GM23338 (cell line): ENCODE results near the gene NYAP2. TPM values are rescaled to one million over a fixed set of nuclear protein-coding genes. Genes with fewer than 3 reads are reported as not detected.

Experiments used
- ATAC-seq: fragments of 200-7000 bp; cut with Tn5 transposase; 3 replicates; pipeline ENCODE4 v1.9.1; 2020
- DNase-seq: peaks from one replicate; pipeline ENCODE4 v3.0.0-alpha.2; 2015; ENCODE audit warnings: low spot score
- H2AFZ ChIP-seq: fragments of 200-600 bp; sonication (generic); 2 replicates; pipeline ENCODE4 v1.8.0; 2016; ENCODE audit warnings: antibody characterized with exemption, mild to moderate bottlenecking, moderate library complexity
- H3F3A ChIP-seq: fragments of 200-600 bp; sonication (generic); replicated peaks from 2 replicates; pipeline ENCODE4 v1.8.0; 2017; ENCODE audit warnings: antibody characterized with exemption, mixed run types, low read depth
- H3K27ac ChIP-seq: fragments of 200-600 bp; sonication (generic); 2 replicates; pipeline ENCODE4 v1.6.1; 2016; ENCODE audit warnings: low read depth
- H3K27me3 ChIP-seq: fragments of 200-600 bp; sonication (generic); 2 replicates; pipeline ENCODE4 v1.8.0; 2016; ENCODE audit warnings: mild to moderate bottlenecking, mixed run types, moderate library complexity; ENCODE audit not compliant: insufficient read depth
- H3K36me3 ChIP-seq: fragments of 200-600 bp; sonication (generic); 2 replicates; pipeline ENCODE4 v1.8.0; 2016; ENCODE audit warnings: mild to moderate bottlenecking; ENCODE audit not compliant: insufficient read depth
- H3K4me1 ChIP-seq: fragments of 200-600 bp; sonication (generic); 2 replicates; pipeline ENCODE4 v1.8.0; 2016; ENCODE audit warnings: mild to moderate bottlenecking, moderate library complexity; ENCODE audit not compliant: insufficient read depth
- H3K4me2 ChIP-seq: fragments of 200-600 bp; sonication (generic); 2 replicates; pipeline ENCODE4 v1.7.1; 2017; ENCODE audit warnings: mixed run types
- H3K4me3 ChIP-seq: fragments of 200-600 bp; sonication (generic); 2 replicates; pipeline ENCODE4 v1.6.1; 2016; ENCODE audit warnings: mixed run types
- H3K79me2 ChIP-seq: fragments of 200-600 bp; sonication (generic); replicated peaks from 2 replicates; pipeline ENCODE4 v1.8.0; 2017; ENCODE audit warnings: mild to moderate bottlenecking; ENCODE audit not compliant: insufficient read depth
- H3K9me2 ChIP-seq: fragments of 200-600 bp; sonication (generic); 2 replicates; pipeline ENCODE4 v1.8.0; 2017; ENCODE audit not compliant: insufficient read depth
- H4K20me1 ChIP-seq: fragments of 200-600 bp; sonication (generic); replicated peaks from 2 replicates; pipeline ENCODE4 v1.8.0; 2017; ENCODE audit warnings: mild to moderate bottlenecking; ENCODE audit not compliant: insufficient read depth
- H3K27ac Mint-ChIP-seq: 2 replicates; pipeline ENCODE4 v1.8.0; 2020; ENCODE audit warnings: inconsistent platforms, mild to moderate bottlenecking, moderate library complexity, mixed read lengths
- H3K27me3 Mint-ChIP-seq: 3 replicates; pipeline ENCODE4 v1.8.0; 2022; ENCODE audit warnings: low read depth, mild to moderate bottlenecking, moderate library complexity, mixed read lengths, inconsistent platforms; ENCODE audit not compliant: insufficient read depth, poor library complexity
- H3K36me3 Mint-ChIP-seq: 3 replicates; pipeline ENCODE4 v1.8.0; 2021; ENCODE audit warnings: low read depth, mild to moderate bottlenecking, inconsistent platforms, moderate library complexity, mixed read lengths
- H3K4me1 Mint-ChIP-seq: 3 replicates; pipeline ENCODE4 v1.8.0; 2020; ENCODE audit warnings: mild to moderate bottlenecking, inconsistent platforms, mixed read lengths
- H3K4me3 Mint-ChIP-seq: 3 replicates; pipeline ENCODE4 v1.8.0; 2021; ENCODE audit warnings: moderate library complexity, mild to moderate bottlenecking, inconsistent platforms, mixed read lengths
- H3K9me3 Mint-ChIP-seq: 3 replicates; pipeline ENCODE4 v1.8.0; 2020; ENCODE audit warnings: moderate library complexity, mild to moderate bottlenecking, inconsistent platforms, mixed read lengths
- CREB1 ChIP-seq: fragments of 250-450 bp; sonication (Bioruptor Pico); IDR thresholded peaks from 2 replicates; pipeline ENCODE4 v1.5.0; 2020; ENCODE audit warnings: low read depth, mild to moderate bottlenecking, moderate library complexity
- EZH2 ChIP-seq: fragments of 200-600 bp; sonication (generic); IDR thresholded peaks from one replicate; pipeline ENCODE4 v1.8.0; 2017; ENCODE audit warnings: antibody characterized with exemption, mild to moderate bottlenecking, low read depth; ENCODE audit not compliant: unreplicated experiment
- JUNB ChIP-seq: IDR thresholded peaks from one replicate; pipeline ENCODE4 v1.6.1; 2016; ENCODE audit warnings: antibody characterized with exemption; ENCODE audit not compliant: unreplicated experiment
- NANOG ChIP-seq: IDR thresholded peaks from 2 replicates; pipeline ENCODE4 v1.6.1; 2016; ENCODE audit warnings: antibody characterized with exemption, borderline replicate concordance
- POLR2AphosphoS5 ChIP-seq: IDR thresholded peaks from 2 replicates; pipeline ENCODE4 v1.6.1; 2016; ENCODE audit warnings: antibody characterized with exemption, low read depth
- STAT1 ChIP-seq: IDR thresholded peaks from one replicate; pipeline ENCODE4 v1.6.1; 2016; ENCODE audit warnings: antibody characterized with exemption; ENCODE audit not compliant: unreplicated experiment
- ZNF114 ChIP-seq: fragments of 250-450 bp; sonication (Bioruptor Pico); IDR thresholded peaks from 2 replicates; pipeline ENCODE4 v1.5.0; 2020; ENCODE audit warnings: mild to moderate bottlenecking, moderate library complexity
- ZNF331 ChIP-seq: fragments of 250-450 bp; sonication (Bioruptor Pico); IDR thresholded peaks from 2 replicates; pipeline ENCODE4 v1.5.0; 2020; ENCODE audit warnings: low read depth, mild to moderate bottlenecking, moderate library complexity
- polyA plus RNA-seq: library from polyadenylated mRNA; unstranded; fragments of >200 nt; fragmentation: Nextera tagmentation; extraction: Ambion mirVana; gene quantifications from 2 replicates; pipeline ENCODE4 v1.2.1, GENCODE V29; 2016
- total RNA-seq: library from RNA; depleted of rRNA; stranded (reverse); fragments of >200 nt; shearing (Covaris generic); gene quantifications from 2 replicates; pipeline ENCODE4 v1.2.3, GENCODE V29; 2014
- TF ChIP-seq, protein P1 (sequence below): IDR thresholded peaks from one replicate; pipeline ENCODE4 v1.6.1; 2018; ENCODE audit warnings: antibody characterized with exemption; ENCODE audit not compliant: unreplicated experiment
- TF ChIP-seq, protein P2 (sequence below): IDR thresholded peaks from 2 replicates; pipeline ENCODE4 v1.6.1; 2016; ENCODE audit warnings: antibody characterized with exemption
- TF ChIP-seq, protein P3 (sequence below): fragments of 250-450 bp; sonication (Bioruptor Pico); IDR thresholded peaks from 2 replicates; pipeline ENCODE4 v1.5.0; 2020; ENCODE audit warnings: mild to moderate bottlenecking, moderate library complexity
- TF ChIP-seq, protein P4 (sequence below), 2 experiments: fragments of 200-600 bp in 1 of 2; sonication (generic) in 1 of 2; conservative IDR thresholded peaks; 2 replicates each; pipeline versions ENCODE4 v1.5.1 to v1.6.1; 2016 to 2017; ENCODE audit warnings: antibody characterized with exemption in 2 of 2, low read depth in 2 of 2, mild to moderate bottlenecking in 2 of 2, moderate library complexity in 1 of 2

Gene NYAP2
- total and polyA plus RNA-seq, 2 experiments from 2014 or later, result not detected

DNA sequence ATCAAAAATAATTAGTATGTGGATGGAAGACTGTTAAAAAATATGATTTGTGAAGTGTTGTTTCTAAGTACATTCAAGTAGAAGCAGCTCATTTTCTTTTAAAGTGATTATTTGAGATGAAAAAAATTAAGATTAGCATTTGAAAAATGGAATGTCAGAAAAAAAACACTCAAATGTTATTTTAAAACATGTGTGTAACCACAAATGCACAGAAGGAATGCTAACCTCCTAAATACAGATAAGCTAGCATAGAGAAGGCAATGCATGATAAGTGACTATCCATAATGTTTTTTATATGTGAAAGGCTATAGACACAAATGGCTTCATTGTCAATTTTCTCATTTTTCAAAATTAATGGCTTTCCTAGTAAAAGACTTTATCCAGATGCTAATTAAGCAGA is 198.9 kb downstream of the NYAP2 start (continued):
- TF ChIP-seq CREB1 (CRISPR knock-in tag), result no peak

DNA sequence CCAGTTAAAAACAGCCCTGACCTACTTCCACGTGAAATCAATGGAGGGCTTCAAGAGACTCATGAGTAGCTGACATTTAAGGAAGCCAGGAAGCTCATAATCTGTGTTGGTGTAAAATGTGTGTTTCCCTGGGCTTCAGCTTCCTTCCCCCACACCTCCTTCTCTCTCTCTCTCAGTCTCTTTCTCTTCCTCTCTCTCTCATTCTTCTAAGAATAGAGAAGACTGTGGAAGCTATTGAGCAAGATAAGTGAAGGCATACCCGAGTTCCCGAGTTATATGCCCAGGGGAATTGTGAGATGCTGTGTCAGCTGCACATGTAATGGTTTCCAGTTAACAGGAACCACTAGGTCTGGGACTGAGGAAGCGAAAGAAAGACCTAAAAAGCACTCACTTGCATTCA is 199.4 kb downstream of the NYAP2 start:
- TF ChIP-seq, protein P1, sequence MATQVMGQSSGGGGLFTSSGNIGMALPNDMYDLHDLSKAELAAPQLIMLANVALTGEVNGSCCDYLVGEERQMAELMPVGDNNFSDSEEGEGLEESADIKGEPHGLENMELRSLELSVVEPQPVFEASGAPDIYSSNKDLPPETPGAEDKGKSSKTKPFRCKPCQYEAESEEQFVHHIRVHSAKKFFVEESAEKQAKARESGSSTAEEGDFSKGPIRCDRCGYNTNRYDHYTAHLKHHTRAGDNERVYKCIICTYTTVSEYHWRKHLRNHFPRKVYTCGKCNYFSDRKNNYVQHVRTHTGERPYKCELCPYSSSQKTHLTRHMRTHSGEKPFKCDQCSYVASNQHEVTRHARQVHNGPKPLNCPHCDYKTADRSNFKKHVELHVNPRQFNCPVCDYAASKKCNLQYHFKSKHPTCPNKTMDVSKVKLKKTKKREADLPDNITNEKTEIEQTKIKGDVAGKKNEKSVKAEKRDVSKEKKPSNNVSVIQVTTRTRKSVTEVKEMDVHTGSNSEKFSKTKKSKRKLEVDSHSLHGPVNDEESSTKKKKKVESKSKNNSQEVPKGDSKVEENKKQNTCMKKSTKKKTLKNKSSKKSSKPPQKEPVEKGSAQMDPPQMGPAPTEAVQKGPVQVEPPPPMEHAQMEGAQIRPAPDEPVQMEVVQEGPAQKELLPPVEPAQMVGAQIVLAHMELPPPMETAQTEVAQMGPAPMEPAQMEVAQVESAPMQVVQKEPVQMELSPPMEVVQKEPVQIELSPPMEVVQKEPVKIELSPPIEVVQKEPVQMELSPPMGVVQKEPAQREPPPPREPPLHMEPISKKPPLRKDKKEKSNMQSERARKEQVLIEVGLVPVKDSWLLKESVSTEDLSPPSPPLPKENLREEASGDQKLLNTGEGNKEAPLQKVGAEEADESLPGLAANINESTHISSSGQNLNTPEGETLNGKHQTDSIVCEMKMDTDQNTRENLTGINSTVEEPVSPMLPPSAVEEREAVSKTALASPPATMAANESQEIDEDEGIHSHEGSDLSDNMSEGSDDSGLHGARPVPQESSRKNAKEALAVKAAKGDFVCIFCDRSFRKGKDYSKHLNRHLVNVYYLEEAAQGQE, result no peak
- no peak for TF ChIP-seq EZH2
- TF ChIP-seq, protein P2, sequence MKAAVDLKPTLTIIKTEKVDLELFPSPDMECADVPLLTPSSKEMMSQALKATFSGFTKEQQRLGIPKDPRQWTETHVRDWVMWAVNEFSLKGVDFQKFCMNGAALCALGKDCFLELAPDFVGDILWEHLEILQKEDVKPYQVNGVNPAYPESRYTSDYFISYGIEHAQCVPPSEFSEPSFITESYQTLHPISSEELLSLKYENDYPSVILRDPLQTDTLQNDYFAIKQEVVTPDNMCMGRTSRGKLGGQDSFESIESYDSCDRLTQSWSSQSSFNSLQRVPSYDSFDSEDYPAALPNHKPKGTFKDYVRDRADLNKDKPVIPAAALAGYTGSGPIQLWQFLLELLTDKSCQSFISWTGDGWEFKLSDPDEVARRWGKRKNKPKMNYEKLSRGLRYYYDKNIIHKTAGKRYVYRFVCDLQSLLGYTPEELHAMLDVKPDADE, result no peak
- TF ChIP-seq, protein P3, sequence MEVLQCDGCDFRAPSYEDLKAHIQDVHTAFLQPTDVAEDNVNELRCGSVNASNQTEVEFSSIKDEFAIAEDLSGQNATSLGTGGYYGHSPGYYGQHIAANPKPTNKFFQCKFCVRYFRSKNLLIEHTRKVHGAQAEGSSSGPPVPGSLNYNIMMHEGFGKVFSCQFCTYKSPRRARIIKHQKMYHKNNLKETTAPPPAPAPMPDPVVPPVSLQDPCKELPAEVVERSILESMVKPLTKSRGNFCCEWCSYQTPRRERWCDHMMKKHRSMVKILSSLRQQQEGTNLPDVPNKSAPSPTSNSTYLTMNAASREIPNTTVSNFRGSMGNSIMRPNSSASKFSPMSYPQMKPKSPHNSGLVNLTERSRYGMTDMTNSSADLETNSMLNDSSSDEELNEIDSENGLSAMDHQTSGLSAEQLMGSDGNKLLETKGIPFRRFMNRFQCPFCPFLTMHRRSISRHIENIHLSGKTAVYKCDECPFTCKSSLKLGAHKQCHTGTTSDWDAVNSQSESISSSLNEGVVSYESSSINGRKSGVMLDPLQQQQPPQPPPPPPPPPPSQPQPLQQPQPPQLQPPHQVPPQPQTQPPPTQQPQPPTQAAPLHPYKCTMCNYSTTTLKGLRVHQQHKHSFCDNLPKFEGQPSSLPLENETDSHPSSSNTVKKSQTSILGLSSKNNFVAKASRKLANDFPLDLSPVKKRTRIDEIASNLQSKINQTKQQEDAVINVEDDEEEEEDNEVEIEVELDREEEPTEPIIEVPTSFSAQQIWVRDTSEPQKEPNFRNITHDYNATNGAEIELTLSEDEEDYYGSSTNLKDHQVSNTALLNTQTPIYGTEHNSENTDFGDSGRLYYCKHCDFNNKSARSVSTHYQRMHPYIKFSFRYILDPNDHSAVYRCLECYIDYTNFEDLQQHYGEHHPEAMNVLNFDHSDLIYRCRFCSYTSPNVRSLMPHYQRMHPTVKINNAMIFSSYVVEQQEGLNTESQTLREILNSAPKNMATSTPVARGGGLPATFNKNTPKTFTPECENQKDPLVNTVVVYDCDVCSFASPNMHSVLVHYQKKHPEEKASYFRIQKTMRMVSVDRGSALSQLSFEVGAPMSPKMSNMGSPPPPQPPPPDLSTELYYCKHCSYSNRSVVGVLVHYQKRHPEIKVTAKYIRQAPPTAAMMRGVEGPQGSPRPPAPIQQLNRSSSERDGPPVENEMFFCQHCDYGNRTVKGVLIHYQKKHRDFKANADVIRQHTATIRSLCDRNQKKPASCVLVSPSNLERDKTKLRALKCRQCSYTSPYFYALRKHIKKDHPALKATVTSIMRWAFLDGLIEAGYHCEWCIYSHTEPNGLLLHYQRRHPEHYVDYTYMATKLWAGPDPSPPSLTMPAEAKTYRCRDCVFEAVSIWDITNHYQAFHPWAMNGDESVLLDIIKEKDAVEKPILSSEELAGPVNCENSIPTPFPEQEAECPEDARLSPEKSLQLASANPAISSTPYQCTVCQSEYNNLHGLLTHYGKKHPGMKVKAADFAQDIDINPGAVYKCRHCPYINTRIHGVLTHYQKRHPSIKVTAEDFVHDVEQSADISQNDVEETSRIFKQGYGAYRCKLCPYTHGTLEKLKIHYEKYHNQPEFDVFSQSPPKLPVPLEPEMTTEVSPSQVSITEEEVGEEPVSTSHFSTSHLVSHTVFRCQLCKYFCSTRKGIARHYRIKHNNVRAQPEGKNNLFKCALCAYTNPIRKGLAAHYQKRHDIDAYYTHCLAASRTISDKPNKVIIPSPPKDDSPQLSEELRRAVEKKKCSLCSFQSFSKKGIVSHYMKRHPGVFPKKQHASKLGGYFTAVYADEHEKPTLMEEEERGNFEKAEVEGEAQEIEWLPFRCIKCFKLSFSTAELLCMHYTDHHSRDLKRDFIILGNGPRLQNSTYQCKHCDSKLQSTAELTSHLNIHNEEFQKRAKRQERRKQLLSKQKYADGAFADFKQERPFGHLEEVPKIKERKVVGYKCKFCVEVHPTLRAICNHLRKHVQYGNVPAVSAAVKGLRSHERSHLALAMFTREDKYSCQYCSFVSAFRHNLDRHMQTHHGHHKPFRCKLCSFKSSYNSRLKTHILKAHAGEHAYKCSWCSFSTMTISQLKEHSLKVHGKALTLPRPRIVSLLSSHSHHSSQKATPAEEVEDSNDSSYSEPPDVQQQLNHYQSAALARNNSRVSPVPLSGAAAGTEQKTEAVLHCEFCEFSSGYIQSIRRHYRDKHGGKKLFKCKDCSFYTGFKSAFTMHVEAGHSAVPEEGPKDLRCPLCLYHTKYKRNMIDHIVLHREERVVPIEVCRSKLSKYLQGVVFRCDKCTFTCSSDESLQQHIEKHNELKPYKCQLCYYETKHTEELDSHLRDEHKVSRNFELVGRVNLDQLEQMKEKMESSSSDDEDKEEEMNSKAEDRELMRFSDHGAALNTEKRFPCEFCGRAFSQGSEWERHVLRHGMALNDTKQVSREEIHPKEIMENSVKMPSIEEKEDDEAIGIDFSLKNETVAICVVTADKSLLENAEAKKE (CRISPR knock-in tag), result no peak
- TF ChIP-seq POLR2AphosphoS5, result no peak
- TF ChIP-seq, protein P4, sequence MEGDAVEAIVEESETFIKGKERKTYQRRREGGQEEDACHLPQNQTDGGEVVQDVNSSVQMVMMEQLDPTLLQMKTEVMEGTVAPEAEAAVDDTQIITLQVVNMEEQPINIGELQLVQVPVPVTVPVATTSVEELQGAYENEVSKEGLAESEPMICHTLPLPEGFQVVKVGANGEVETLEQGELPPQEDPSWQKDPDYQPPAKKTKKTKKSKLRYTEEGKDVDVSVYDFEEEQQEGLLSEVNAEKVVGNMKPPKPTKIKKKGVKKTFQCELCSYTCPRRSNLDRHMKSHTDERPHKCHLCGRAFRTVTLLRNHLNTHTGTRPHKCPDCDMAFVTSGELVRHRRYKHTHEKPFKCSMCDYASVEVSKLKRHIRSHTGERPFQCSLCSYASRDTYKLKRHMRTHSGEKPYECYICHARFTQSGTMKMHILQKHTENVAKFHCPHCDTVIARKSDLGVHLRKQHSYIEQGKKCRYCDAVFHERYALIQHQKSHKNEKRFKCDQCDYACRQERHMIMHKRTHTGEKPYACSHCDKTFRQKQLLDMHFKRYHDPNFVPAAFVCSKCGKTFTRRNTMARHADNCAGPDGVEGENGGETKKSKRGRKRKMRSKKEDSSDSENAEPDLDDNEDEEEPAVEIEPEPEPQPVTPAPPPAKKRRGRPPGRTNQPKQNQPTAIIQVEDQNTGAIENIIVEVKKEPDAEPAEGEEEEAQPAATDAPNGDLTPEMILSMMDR (conservative IDR thresholded peaks at IDR 0.05; ENCODE audit: low read depth in 2 of 2), result no peak
- no peak for TF ChIP-seq ZNF114 (CRISPR knock-in tag)
- TF ChIP-seq ZNF331 (CRISPR knock-in tag), result no peak
- no peak for TF ChIP-seq STAT1
- no peak for TF ChIP-seq CREB1 (CRISPR knock-in tag)
- TF ChIP-seq NANOG, result no peak
- no peak for TF ChIP-seq JUNB
- H3K27me3 Mint-ChIP-seq, result peaks cover 4% of the 10 kb centered on the region
- no peak overlapping the region for H2AFZ ChIP-seq
- ATAC-seq (no peak), DNase-seq (no peak)
- no peak overlapping the region for H3K27ac Mint-ChIP-seq
- H3F3A ChIP-seq, result no peaks in the 10 kb centered on the region
- H3K27me3 ChIP-seq, result no peaks in the 10 kb centered on the region
- H3K27ac ChIP-seq, result no peak overlapping the region
- peaks cover 6% of the 10 kb centered on the region for H3K36me3 Mint-ChIP-seq
- H3K4me3 Mint-ChIP-seq, result no peak overlapping the region
- no peak overlapping the region for H3K4me2 ChIP-seq
- H3K79me2 ChIP-seq, result no peaks in the 10 kb centered on the region
- H3K9me2 ChIP-seq, result no peaks in the 10 kb centered on the region
- peaks cover 12% of the 10 kb centered on the region for H3K9me3 Mint-ChIP-seq
- H3K4me1 Mint-ChIP-seq, result no peaks in the 10 kb centered on the region
- no peaks in the 10 kb centered on the region for H4K20me1 ChIP-seq
- no peak overlapping the region for H3K4me3 ChIP-seq
- H3K36me3 ChIP-seq, result peaks cover 8% of the 10 kb centered on the region; the same call in 1 of the 2 replicates
- no peaks in the 10 kb centered on the region for H3K4me1 ChIP-seq
